GM23248 (cell line): ENCODE measurements around the gene BATF. TPM values are rescaled to one million over a fixed set of nuclear protein-coding genes. Genes with fewer than 3 reads are reported as not detected.
A peak's percentile ranks its signal among the peaks of the same experiment; 100 is the strongest.

Experiments used
- DNase-seq: peaks from one replicate; pipeline ENCODE4 v3.0.0-alpha.2; 2015
- H2AFZ ChIP-seq: fragments of 200-600 bp; sonication (generic); 2 replicates; pipeline ENCODE4 v1.6.1; 2016; ENCODE audit warnings: antibody characterized with exemption
- H3F3A ChIP-seq: fragments of 200-600 bp; sonication (generic); 2 replicates; pipeline ENCODE4 v1.6.1; 2016; ENCODE audit warnings: mild to moderate bottlenecking, antibody characterized with exemption, mixed run types; ENCODE audit not compliant: insufficient read depth
- H3K27ac ChIP-seq: fragments of 200-600 bp; sonication (generic); 2 replicates; pipeline ENCODE4 v1.5.1; 2016; ENCODE audit warnings: mild to moderate bottlenecking
- H3K27me3 ChIP-seq: fragments of 200-600 bp; sonication (generic); replicated peaks from 2 replicates; pipeline ENCODE4 v1.6.1; 2016; ENCODE audit warnings: mild to moderate bottlenecking; ENCODE audit not compliant: insufficient read depth
- H3K36me3 ChIP-seq: fragments of 200-600 bp; sonication (generic); 2 replicates; pipeline ENCODE4 v1.6.1; 2016; ENCODE audit warnings: low read depth, mild to moderate bottlenecking
- H3K4me1 ChIP-seq: fragments of 200-600 bp; sonication (generic); 2 replicates; pipeline ENCODE4 v1.6.1; 2016; ENCODE audit warnings: mild to moderate bottlenecking; ENCODE audit not compliant: insufficient read depth
- H3K4me2 ChIP-seq: fragments of 200-600 bp; sonication (generic); one replicate; pipeline ENCODE4 v1.6.1; 2016; ENCODE audit warnings: mild to moderate bottlenecking; ENCODE audit not compliant: unreplicated experiment
- H3K4me3 ChIP-seq: fragments of 200-600 bp; sonication (generic); 2 replicates; pipeline ENCODE4 v1.5.1; 2016; ENCODE audit warnings: mild to moderate bottlenecking
- H3K79me2 ChIP-seq: fragments of 200-600 bp; sonication (generic); 2 replicates; pipeline ENCODE4 v1.6.1; 2016; ENCODE audit warnings: mild to moderate bottlenecking; ENCODE audit not compliant: insufficient read depth
- H3K9ac ChIP-seq: fragments of 200-600 bp; sonication (generic); 2 replicates; pipeline ENCODE4 v1.6.1; 2016; ENCODE audit warnings: mild to moderate bottlenecking
- H3K9me2 ChIP-seq: fragments of 200-600 bp; sonication (generic); 2 replicates; pipeline ENCODE4 v1.6.1; 2016; ENCODE audit warnings: mixed run types, mild to moderate bottlenecking, moderate library complexity; ENCODE audit not compliant: insufficient read depth
- H3K9me3 ChIP-seq: fragments of 200-600 bp; sonication (generic); one replicate; pipeline ENCODE4 v1.6.1; 2017; ENCODE audit warnings: low read depth
- H4K20me1 ChIP-seq: fragments of 200-600 bp; sonication (generic); 2 replicates; pipeline ENCODE4 v1.6.0; 2016; ENCODE audit not compliant: insufficient read depth
- EZH2 ChIP-seq: fragments of 200-600 bp; sonication (generic); IDR thresholded peaks from 2 replicates; pipeline ENCODE4 v1.6.1; 2018; ENCODE audit warnings: antibody characterized with exemption, mild to moderate bottlenecking; ENCODE audit not compliant: insufficient read depth, poor library complexity, severe bottlenecking
- EZH2phosphoT487 ChIP-seq: fragments of 200-600 bp; sonication (generic); IDR thresholded peaks from 2 replicates; pipeline ENCODE4 v1.6.1; 2018; ENCODE audit warnings: antibody characterized with exemption, moderate library complexity, mild to moderate bottlenecking, low read depth; ENCODE audit not compliant: insufficient read depth
- WGBS, 2 experiments: methylation state at CpG; one replicate each; pipeline ENCODE4 v1.1.6; 2015 to 2017; ENCODE audit warnings: low lambda C conversion rate in 2 of 2, low coverage in 1 of 2; ENCODE audit errors: missing lambda C conversion rate in 2 of 2; 5-methylcytosine and 5-hydroxymethylcytosine counted together
- in situ Hi-C: fragments of 300-500 bp; cut with MboI; formaldehyde crosslinking; loops from 2 replicates; pipeline ENCODE4 v1.15.0; 2020
- polyA plus RNA-seq: library from polyadenylated mRNA; unstranded; fragments of >200 nt; fragmentation: Nextera tagmentation; extraction: Ambion mirVana; gene quantifications from 2 replicates; pipeline ENCODE4 v1.2.1, GENCODE V29; 2016
- total RNA-seq: library from RNA; depleted of rRNA; stranded (reverse); fragments of >200 nt; shearing (Covaris generic); gene quantifications from 2 replicates; pipeline ENCODE4 v1.2.3, GENCODE V29; 2014

Gene BATF
- total and polyA plus RNA-seq, 2 experiments from 2014 or later, result not detected

DNA sequence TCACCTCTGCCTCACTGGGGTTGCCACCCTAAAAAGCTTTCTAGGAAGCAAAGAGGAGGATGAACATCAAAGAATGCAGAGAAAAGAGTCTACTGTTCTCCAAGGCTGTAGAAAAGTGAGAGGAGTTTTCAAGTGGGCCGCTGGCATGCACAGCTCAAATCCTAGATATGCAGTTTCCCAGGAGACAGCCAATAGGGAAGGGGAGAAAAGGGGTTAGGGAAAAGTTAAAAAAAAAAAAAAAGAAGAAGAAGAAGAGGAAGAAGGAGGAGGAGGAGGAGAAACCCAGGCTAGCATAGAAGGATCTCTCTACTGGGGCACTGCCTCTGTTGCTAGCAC is 682 bp downstream of the BATF start:
- 0 out of 2 replicates have a peak, but pooled peaks cover 7% of the 10 kb centered on the region for H3F3A ChIP-seq
- in situ Hi-C loops, result no loop called here
- no peaks in the 10 kb centered on the region for H3K4me1 ChIP-seq
- 96 to 100% methylated on average over 1 of the region's 1 CpG for WGBS, 2 experiments
- TF ChIP-seq EZH2phosphoT487 (no peak), EZH2 (no peak)
- H3K36me3 ChIP-seq, result no peaks in the 10 kb centered on the region
- H3K4me2 ChIP-seq, result no peak overlapping the region
- no peak for DNase-seq
- H3K27ac ChIP-seq, result no peak overlapping the region
- no peaks in the 10 kb centered on the region for H3K79me2 ChIP-seq
- no peaks in the 10 kb centered on the region for H3K9me3 ChIP-seq
- no peak overlapping the region for H3K4me3 ChIP-seq
- H2AFZ ChIP-seq, result no peak overlapping the region
- H3K9ac ChIP-seq, result no peak overlapping the region
- H3K9me2 ChIP-seq, result no peaks in the 10 kb centered on the region
- H3K27me3 ChIP-seq, result no peaks in the 10 kb centered on the region
- H4K20me1 ChIP-seq, result no peaks in the 10 kb centered on the region

GRCh38 chr14:75523771-75524171 is 1.5 kb downstream of the BATF start:
- Histone ChIP-seq H3K36me3 (no peaks in the 10 kb centered on the region), H3F3A (0 out of 2 replicates have a peak, but pooled peaks cover 7% of the 10 kb centered on the region), H3K4me3 (no peak overlapping the region), H2AFZ (no peak overlapping the region), H3K79me2 (no peaks in the 10 kb centered on the region), H3K4me1 (no peaks in the 10 kb centered on the region), H3K27ac (no peak overlapping the region), H3K4me2 (no peak overlapping the region), H3K9ac (no peak overlapping the region), H3K27me3 (no peaks in the 10 kb centered on the region), H3K9me2 (no peaks in the 10 kb centered on the region), H4K20me1 (no peaks in the 10 kb centered on the region), H3K9me3 (no peaks in the 10 kb centered on the region)
- peak; percentile 32 for DNase-seq
- WGBS, 2 experiments, result 67 to 70% methylated on average over 3 of the region's 3 CpGs
- in situ Hi-C loops, result no loop called here
- TF ChIP-seq EZH2 (no peak), EZH2phosphoT487 (no peak)

DNA sequence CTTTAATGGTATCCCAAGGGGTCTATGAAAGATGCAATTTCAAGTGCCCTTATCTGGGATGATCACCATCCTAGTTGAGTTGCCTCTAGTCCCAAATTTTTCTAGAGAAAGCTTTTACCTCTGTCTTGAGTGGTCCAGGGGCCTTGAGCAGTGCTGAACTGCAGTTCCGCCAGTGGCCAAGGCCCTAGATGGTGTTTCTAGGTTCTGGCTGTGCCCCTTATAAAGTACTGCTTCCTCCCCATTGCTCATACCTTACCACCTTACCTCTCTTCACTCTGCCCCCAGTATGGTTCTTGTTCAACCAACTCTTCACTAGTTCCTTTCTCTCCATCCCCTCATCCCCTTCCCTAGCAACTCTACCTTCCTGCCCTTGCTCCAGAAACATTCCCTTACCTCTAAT is 3.7 kb downstream of the BATF start:
- Histone ChIP-seq H3K9ac (no peak overlapping the region), H3K4me3 (no peak overlapping the region), H3K9me2 (no peaks in the 10 kb centered on the region), H4K20me1 (no peaks in the 10 kb centered on the region), H3K79me2 (no peaks in the 10 kb centered on the region), H3K27ac (no peak overlapping the region), H3F3A (no peaks in the 10 kb centered on the region), H3K4me2 (no peak overlapping the region), H3K4me1 (no peaks in the 10 kb centered on the region), H3K27me3 (no peaks in the 10 kb centered on the region), H3K36me3 (no peaks in the 10 kb centered on the region), H2AFZ (no peak overlapping the region), H3K9me3 (no peaks in the 10 kb centered on the region)
- 87 to 100% methylated on average over 1 of the region's 1 CpG for WGBS, 2 experiments
- TF ChIP-seq EZH2, result no peak
- no peak for TF ChIP-seq EZH2phosphoT487
- in situ Hi-C loops, result no loop called here
- no peak for DNase-seq

- H3K4me3 ChIP-seq, result no peak overlapping the region
- H3K36me3 ChIP-seq, result no peaks in the 10 kb centered on the region
- no peaks in the 10 kb centered on the region for H3K9me2 ChIP-seq
- no peak overlapping the region for H3K9ac ChIP-seq
- TF ChIP-seq EZH2phosphoT487 (no peak), EZH2 (no peak)
- H4K20me1 ChIP-seq, result no peaks in the 10 kb centered on the region
- H2AFZ ChIP-seq, result no peak overlapping the region
- no peaks in the 10 kb centered on the region for H3K27me3 ChIP-seq
- DNase-seq, result no peak
- WGBS, 2 experiments, result 72 to 74% methylated on average over 8 of the region's 8 CpGs
- in situ Hi-C loops, result no loop called here
- no peaks in the 10 kb centered on the region for H3K9me3 ChIP-seq
- no peaks in the 10 kb centered on the region for H3K4me1 ChIP-seq
- H3F3A ChIP-seq, result 0 out of 2 replicates have a peak, but pooled peaks cover 7% of the 10 kb centered on the region
- no peak overlapping the region for H3K4me2 ChIP-seq
- H3K27ac ChIP-seq, result no peak overlapping the region
- no peaks in the 10 kb centered on the region for H3K79me2 ChIP-seq
Measured at GRCh38 chr14:75527449-75528163, 5.3 kb downstream of the BATF start.
